NCI-H187 (cell line): ENCODE measurements around the gene MYH14.

Experiments used
- DNase-seq, 2 experiments: peaks; one replicate each; lab custom pipeline; 2025; lab: John Stamatoyannopoulos, UW

Gene MYH14

GRCh38 chr19:50203281-50204080 is at the start of gene MYH14:
MYH14 (plus strand) TSS chr19:50203622; CDS start chr19:50210366, 6,744 bp downstream.
- DNase-seq, result peak; percentile 35 to 85

- no peak for DNase-seq
Measured at GRCh38 chr19:50154529-50154928, 48.9 kb upstream of the MYH14 start.

- no peak for DNase-seq
Measured at GRCh38 chr19:50155520-50156109, 47.8 kb upstream of the MYH14 start.

GRCh38 chr19:50158577-50158976 is 44.8 kb upstream of the MYH14 start:
- no peak for DNase-seq

GRCh38 chr19:50159078-50159477 is 44.3 kb upstream of the MYH14 start:
- no peak for DNase-seq

- no peak for DNase-seq
Measured at GRCh38 chr19:50162988-50163387, 40.4 kb upstream of the MYH14 start, which contains the start of gene IZUMO2. IZUMO2 (minus strand) TSS chr19:50163281; CDS start chr19:50163194, 87 bp downstream.

- DNase-seq, result no peak
Measured at GRCh38 chr19:50167314-50167721, 36.1 kb upstream of the MYH14 start.

GRCh38 chr19:50171752-50172151 is 31.7 kb upstream of the MYH14 start:
- no peak for DNase-seq

GRCh38 chr19:50172726-50173125 is 30.7 kb upstream of the MYH14 start:
- DNase-seq, result no peak

GRCh38 chr19:50173127-50173526 is 30.3 kb upstream of the MYH14 start:
- no peak for DNase-seq

- DNase-seq, result no peak
Measured at GRCh38 chr19:50174100-50174793, 29.2 kb upstream of the MYH14 start.

- DNase-seq, result no peak
Measured at GRCh38 chr19:50175924-50176323, 27.5 kb upstream of the MYH14 start.

GRCh38 chr19:50176775-50177174 is 26.6 kb upstream of the MYH14 start:
- no peak for DNase-seq

- DNase-seq, result no peak
Measured at GRCh38 chr19:50178320-50178719, 25.1 kb upstream of the MYH14 start.

GRCh38 chr19:50178859-50179537 is 24.4 kb upstream of the MYH14 start:
- DNase-seq, result no peak

GRCh38 chr19:50181121-50181520 is 22.3 kb upstream of the MYH14 start:
- no peak for DNase-seq

GRCh38 chr19:50184196-50184595 is 19.2 kb upstream of the MYH14 start:
- no peak for DNase-seq

- no peak for DNase-seq
Measured at GRCh38 chr19:50187937-50188336, 15.5 kb upstream of the MYH14 start.

GRCh38 chr19:50189331-50189730 is 14.1 kb upstream of the MYH14 start:
- DNase-seq, result no peak

- DNase-seq, result no peak
Measured at GRCh38 chr19:50190439-50190891, 13.0 kb upstream of the MYH14 start.

- no peak for DNase-seq
Measured at GRCh38 chr19:50191216-50191615, 12.2 kb upstream of the MYH14 start.
